ENCODE results near the gene PITPNC1.
"Not testable (repeated sequence)": the region's sequence is repeated elsewhere in the genome, so short reads cannot be mapped to it uniquely, and the experiment has no call there.

PITPNC1 gene

DNA sequence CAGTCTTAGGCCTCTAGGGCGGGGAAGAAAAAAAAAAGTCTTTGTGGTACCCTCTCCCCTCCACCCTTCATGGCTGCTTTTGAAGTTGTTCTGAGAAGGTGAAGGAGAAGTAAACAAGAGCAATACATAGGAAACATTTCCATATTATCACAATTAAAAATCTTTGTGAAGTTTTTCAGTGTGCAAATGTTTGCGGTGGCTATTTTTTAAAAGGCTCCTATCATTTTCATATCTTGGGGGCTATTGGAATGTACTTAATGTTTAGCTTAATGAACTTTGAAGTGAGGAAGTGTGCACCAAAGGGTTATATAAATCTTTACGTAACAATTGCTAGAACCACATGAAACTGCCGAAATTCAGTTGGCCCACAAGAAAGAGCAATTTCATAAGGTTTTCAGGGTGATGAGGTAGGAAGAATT, 348.3 kb downstream of the PITPNC1 start:
- Histone ChIP-seq H3K4me1 (ENCODE audit: control insufficient read depth, insufficient read depth, low read length, unreplicated experiment) (no peaks in the 10 kb centered on the region), H3K4me3 (ENCODE audit: low read depth, low read length) (no peak overlapping the region), H3K27me3 (ENCODE audit: insufficient read depth, low read length) (no peaks in the 10 kb centered on the region), H2AFZ (ENCODE audit: low read length, unreplicated experiment) (no peak overlapping the region), H3K36me3 (ENCODE audit: insufficient read depth, low read length) (peaks cover 62% of the 10 kb centered on the region), H3K27ac (ENCODE audit: low read depth, low read length) (no peak overlapping the region), H3K79me2 (ENCODE audit: control insufficient read depth, insufficient read depth, low read length, unreplicated experiment) (peaks cover 14% of the 10 kb centered on the region)

DNA sequence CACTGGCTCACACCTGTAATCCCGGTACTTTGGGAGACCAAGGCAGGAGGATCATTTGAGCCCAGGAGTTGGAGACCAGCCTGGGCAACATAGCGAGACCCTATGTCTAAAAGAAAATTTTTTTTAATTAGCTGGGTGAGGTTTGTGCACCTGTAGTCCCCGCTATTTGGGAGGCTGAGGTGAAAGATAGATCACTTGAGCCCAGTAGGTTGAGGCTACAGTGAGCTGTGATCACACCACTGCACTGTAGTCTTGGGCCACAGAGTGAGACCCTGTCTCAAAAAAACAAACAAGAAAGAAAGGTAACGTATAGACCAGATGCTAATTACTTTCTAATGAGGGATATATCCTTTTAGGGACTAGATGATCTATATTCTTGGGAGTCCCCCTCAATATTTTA, 348.7 kb downstream of the PITPNC1 start:
- H3K27me3 ChIP-seq (ENCODE audit: insufficient read depth, low read length) = no peaks in the 10 kb centered on the region
- no peaks in the 10 kb centered on the region for H3K4me1 ChIP-seq (ENCODE audit: control insufficient read depth, insufficient read depth, low read length, unreplicated experiment)
- no peak overlapping the region for H3K4me3 ChIP-seq (ENCODE audit: low read depth, low read length)
- no peak overlapping the region for H2AFZ ChIP-seq (ENCODE audit: low read length, unreplicated experiment)
- H3K79me2 ChIP-seq (ENCODE audit: control insufficient read depth, insufficient read depth, low read length, unreplicated experiment) = peaks cover 11% of the 10 kb centered on the region
- peaks cover 63% of the 10 kb centered on the region for H3K36me3 ChIP-seq (ENCODE audit: insufficient read depth, low read length)
- no peak overlapping the region for H3K27ac ChIP-seq (ENCODE audit: low read depth, low read length)

DNA sequence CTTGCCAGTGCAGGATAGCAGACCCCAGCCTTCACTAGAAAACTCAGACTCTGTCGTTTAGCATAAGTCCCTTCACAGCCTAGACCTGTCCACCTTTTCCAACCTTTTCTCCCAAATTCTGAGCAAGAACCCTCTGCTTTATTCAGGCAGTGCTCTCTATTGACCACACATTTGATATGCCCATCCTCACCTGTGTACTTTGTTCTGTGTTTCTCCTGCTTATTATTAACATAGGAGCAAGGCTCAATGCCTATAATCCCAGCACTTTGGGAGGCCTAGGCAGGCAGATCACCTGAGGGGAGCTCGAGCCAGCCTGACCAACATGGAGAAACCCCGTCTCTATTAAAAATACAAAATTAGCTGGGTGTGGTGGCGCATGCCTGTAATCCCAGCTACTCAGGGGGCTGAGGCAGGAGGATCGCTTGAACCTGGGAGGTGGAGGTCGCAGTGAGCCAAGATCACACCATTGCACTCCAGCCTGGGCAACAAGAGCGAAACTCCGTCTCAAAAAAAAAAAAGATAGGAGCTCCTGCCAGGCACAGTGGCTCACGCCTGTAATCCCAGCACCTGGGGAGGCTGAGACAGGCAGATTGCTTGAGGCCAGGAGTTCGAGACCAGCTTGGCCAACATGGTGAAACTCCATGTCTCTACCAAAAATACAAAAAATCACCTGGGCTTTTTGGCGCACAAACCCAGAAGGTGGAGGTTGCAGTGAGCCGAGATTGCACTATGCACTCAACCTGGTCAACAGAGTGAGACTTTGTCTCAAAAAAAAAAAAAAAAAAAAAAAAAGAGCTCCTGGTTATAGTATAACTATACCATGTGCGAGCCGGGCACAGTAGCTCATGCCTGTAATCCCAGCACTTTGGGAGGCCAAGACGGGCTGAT, 350.3 kb downstream of the PITPNC1 start:
- H3K79me2 ChIP-seq (ENCODE audit: control insufficient read depth, insufficient read depth, low read length, unreplicated experiment); H3K27ac ChIP-seq (ENCODE audit: low read depth, low read length); H3K27me3 ChIP-seq (ENCODE audit: insufficient read depth, low read length); H2AFZ ChIP-seq (ENCODE audit: low read length, unreplicated experiment); H3K4me3 ChIP-seq (ENCODE audit: low read depth, low read length); H3K4me1 ChIP-seq (ENCODE audit: control insufficient read depth, insufficient read depth, low read length, unreplicated experiment): not testable (repeated sequence)
- peaks cover 57% of the 10 kb centered on the region for H3K36me3 ChIP-seq (ENCODE audit: insufficient read depth, low read length)

DNA sequence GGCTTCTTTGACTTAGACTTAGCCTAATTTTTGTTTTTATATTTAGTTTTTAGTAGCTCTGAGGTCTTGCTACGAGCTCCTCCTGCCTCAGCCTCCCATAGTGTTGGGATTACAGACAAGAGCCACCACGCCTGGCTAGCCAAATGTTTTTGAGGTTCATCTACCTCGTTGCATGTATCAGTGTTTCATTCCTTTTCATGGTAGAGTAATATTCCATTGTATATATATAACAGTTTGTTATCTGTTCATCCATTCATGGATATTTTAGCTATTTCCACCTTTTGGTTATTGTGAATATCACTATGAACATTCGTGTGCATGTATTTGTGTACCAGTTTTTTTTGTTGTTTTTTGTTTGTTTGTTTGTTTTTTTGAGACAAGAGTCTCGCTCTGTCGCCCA, 352.8 kb downstream of the PITPNC1 start:
- no peaks in the 10 kb centered on the region for H3K27me3 ChIP-seq (ENCODE audit: insufficient read depth, low read length)
- peaks cover 3% of the 10 kb centered on the region for H3K79me2 ChIP-seq (ENCODE audit: control insufficient read depth, insufficient read depth, low read length, unreplicated experiment)
- no peak overlapping the region for H2AFZ ChIP-seq (ENCODE audit: low read length, unreplicated experiment)
- no peak overlapping the region for H3K27ac ChIP-seq (ENCODE audit: low read depth, low read length)
- H3K36me3 ChIP-seq (ENCODE audit: insufficient read depth, low read length) = peaks cover 47% of the 10 kb centered on the region
- no peaks in the 10 kb centered on the region for H3K4me1 ChIP-seq (ENCODE audit: control insufficient read depth, insufficient read depth, low read length, unreplicated experiment)
- no peak overlapping the region for H3K4me3 ChIP-seq (ENCODE audit: low read depth, low read length)

DNA sequence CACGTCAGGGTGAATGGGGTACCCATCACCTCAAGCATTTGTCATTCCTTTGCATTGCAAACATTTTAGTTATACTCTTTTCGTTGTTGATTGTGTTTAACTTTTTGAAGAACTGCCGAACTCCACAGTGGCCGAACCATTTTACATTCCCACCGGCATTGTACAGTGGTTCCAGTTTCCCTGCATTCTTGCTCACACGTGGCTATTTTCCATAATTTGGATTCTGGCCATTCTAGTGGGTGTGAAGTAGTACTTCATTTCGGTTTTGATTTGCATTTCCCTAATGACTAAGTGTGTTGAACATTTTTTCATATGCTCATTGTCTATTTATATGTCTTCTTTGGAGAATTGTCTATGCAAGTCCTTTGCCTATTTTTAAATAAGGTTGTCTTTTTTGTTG, 353.6 kb downstream of the PITPNC1 start:
- Histone ChIP-seq H3K27ac (ENCODE audit: low read depth, low read length) (no peak overlapping the region), H3K79me2 (ENCODE audit: control insufficient read depth, insufficient read depth, low read length, unreplicated experiment) (peaks cover 3% of the 10 kb centered on the region), H3K36me3 (ENCODE audit: insufficient read depth, low read length) (peaks cover 44% of the 10 kb centered on the region), H3K27me3 (ENCODE audit: insufficient read depth, low read length) (no peaks in the 10 kb centered on the region), H3K4me1 (ENCODE audit: control insufficient read depth, insufficient read depth, low read length, unreplicated experiment) (no peaks in the 10 kb centered on the region), H2AFZ (ENCODE audit: low read length, unreplicated experiment) (no peak overlapping the region), H3K4me3 (ENCODE audit: low read depth, low read length) (no peak overlapping the region)

DNA sequence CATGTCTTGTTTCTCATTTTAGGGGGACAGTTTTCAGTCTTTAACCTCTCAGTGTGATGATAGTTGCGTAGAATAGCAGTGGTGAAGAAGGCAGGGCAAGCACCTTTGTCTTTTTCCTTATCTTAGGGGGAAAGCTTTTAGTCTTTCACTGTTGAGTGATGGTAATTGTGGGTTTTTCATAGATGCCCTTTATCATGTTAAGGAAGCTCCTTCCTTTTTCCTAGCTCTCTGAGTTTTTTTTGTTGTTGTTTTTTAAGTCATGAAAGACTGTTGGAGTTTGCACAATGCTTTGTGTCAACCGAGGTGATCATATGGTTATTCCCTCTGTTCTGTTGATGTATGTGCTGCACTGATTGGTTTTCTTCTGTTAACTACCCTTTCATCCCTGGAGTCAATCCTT, 356.4 kb downstream of the PITPNC1 start:
- no peaks in the 10 kb centered on the region for H3K4me1 ChIP-seq (ENCODE audit: control insufficient read depth, insufficient read depth, low read length, unreplicated experiment)
- no peak overlapping the region for H2AFZ ChIP-seq (ENCODE audit: low read length, unreplicated experiment)
- no peak overlapping the region for H3K27ac ChIP-seq (ENCODE audit: low read depth, low read length)
- H3K79me2 ChIP-seq (ENCODE audit: control insufficient read depth, insufficient read depth, low read length, unreplicated experiment) = no peaks in the 10 kb centered on the region
- H3K4me3 ChIP-seq (ENCODE audit: low read depth, low read length) = no peak overlapping the region
- H3K36me3 ChIP-seq (ENCODE audit: insufficient read depth, low read length) = peaks cover 52% of the 10 kb centered on the region
- no peaks in the 10 kb centered on the region for H3K27me3 ChIP-seq (ENCODE audit: insufficient read depth, low read length)

DNA sequence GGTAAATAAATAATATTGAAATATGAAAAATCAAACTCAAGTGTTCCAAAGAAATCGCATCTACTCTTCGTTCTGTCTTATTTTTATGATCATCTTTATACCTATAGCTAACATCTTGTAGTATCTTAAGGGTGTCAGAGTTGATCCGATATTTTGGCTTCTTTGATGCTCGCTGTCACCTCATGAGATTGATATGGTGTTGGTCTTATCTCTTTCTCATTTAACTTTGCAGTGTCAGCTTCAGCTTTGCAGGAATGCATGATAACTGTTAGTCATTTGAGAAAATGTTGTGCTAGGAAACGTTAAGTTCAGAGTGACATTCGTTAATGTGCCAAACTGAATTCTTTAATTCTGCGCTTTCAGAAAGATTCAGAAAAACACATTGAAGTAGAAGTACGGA, 360.1 kb downstream of the PITPNC1 start:
- no peak overlapping the region for H3K27ac ChIP-seq (ENCODE audit: low read depth, low read length)
- H3K4me3 ChIP-seq (ENCODE audit: low read depth, low read length) = no peak overlapping the region
- H3K4me1 ChIP-seq (ENCODE audit: control insufficient read depth, insufficient read depth, low read length, unreplicated experiment) = no peaks in the 10 kb centered on the region
- no peak overlapping the region for H2AFZ ChIP-seq (ENCODE audit: low read length, unreplicated experiment)
- H3K79me2 ChIP-seq (ENCODE audit: control insufficient read depth, insufficient read depth, low read length, unreplicated experiment) = no peaks in the 10 kb centered on the region
- no peaks in the 10 kb centered on the region for H3K27me3 ChIP-seq (ENCODE audit: insufficient read depth, low read length)
- H3K36me3 ChIP-seq (ENCODE audit: insufficient read depth, low read length) = peaks cover 40% of the 10 kb centered on the region

DNA sequence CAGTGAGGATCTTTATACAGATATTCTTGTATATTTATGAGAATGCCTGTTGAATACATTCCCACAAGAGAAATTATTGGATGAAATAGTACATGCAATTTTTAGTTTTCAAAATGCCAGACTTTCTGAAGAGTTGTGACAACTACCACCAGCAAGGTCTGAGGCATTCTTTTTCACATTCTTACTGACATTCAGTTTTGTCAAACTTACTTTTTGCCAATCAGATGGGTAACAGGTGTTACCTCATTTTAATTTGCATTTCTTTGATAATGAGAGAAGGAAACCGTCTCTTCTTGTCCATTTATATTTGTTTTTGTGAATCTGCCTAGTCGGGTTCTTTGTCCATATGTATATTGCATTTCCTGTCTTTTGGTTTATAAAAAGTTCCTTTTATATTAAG, 364.9 kb downstream of the PITPNC1 start:
- no peaks in the 10 kb centered on the region for H3K27me3 ChIP-seq (ENCODE audit: insufficient read depth, low read length)
- no peak overlapping the region for H3K4me3 ChIP-seq (ENCODE audit: low read depth, low read length)
- no peaks in the 10 kb centered on the region for H3K79me2 ChIP-seq (ENCODE audit: control insufficient read depth, insufficient read depth, low read length, unreplicated experiment)
- no peaks in the 10 kb centered on the region for H3K4me1 ChIP-seq (ENCODE audit: control insufficient read depth, insufficient read depth, low read length, unreplicated experiment)
- H3K36me3 ChIP-seq (ENCODE audit: insufficient read depth, low read length) = peaks cover 36% of the 10 kb centered on the region
- no peak overlapping the region for H3K27ac ChIP-seq (ENCODE audit: low read depth, low read length)
- H2AFZ ChIP-seq (ENCODE audit: low read length, unreplicated experiment) = no peak overlapping the region

Measured in ACC112 (cell line).